Mucosa of descending colon (tissue), 3 donors: ENCODE results near the gene PDE4D. TPM values are rescaled to one million over a fixed set of nuclear protein-coding genes. Genes with fewer than 3 reads are reported as not detected.

ENCODE experiments used
- ATAC-seq: fragments of 200-7000 bp; cut with Tn5 transposase; one replicate; pipeline ENCODE4 v1.9.1; 2020; ENCODE audit warnings: mild to moderate bottlenecking, moderate library complexity
- DNase-seq, 3 donors: peaks; one replicate each; pipeline ENCODE4 v3.0.0-alpha.2; 2020
- H3K36me3 ChIP-seq: fragments of 200-600 bp; one replicate; pipeline ENCODE4 v1.8.0; 2021; ENCODE audit warnings: low read depth, mild to moderate bottlenecking
- H3K4me1 ChIP-seq: fragments of 200-600 bp; one replicate; pipeline ENCODE4 v1.8.0; 2021; ENCODE audit warnings: low read depth, mild to moderate bottlenecking
- H3K4me3 ChIP-seq: fragments of 200-600 bp; one replicate; pipeline ENCODE4 v1.8.0; 2021; ENCODE audit warnings: mild to moderate bottlenecking
- H3K9me3 ChIP-seq: fragments of 200-600 bp; one replicate; pipeline ENCODE4 v1.8.0; 2021; ENCODE audit warnings: mild to moderate bottlenecking
- intact Hi-C, 2 donors: fragments of 100-400 bp; cut with DNase I in 1 of 2; cut with micrococcal nuclease in 1 of 2; formaldehyde crosslinking; loops; one replicate each; pipeline versions ENCODE4 v1.11.0 to v1.11.1; 2022; cut with DNase I, micrococcal nuclease
- total RNA-seq, 3 donors: library from RNA; stranded (reverse); fragmentation: NEBNext Ultra II Directional in 2 of 3; extraction: Animal tissue kit (Norgen Biotek cat#: 25700) in 2 of 3; gene quantifications; one replicate each; pipeline versions ENCODE4 v1.2.1 to v1.2.4, GENCODE V29; 2021 to 2023
- TF ChIP-seq, protein P1 (sequence below): fragments of 200-600 bp; IDR thresholded peaks from one replicate; pipeline ENCODE4 v1.8.0; 2022; ENCODE audit warnings: antibody characterized with exemption, mild to moderate bottlenecking
- donor health status: DM: no; HTN: no; CAD: no; lungs with moderate emphysema.
- donor health status: DM: no; HTN: no; CAD: no.
- donor health status: DM: no; HTN: yes; CAD: no.

Gene PDE4D
- total RNA-seq, 3 donors from 2014 or later: 37.9 to 137 (median 100) TPM

- TF ChIP-seq, protein P1, sequence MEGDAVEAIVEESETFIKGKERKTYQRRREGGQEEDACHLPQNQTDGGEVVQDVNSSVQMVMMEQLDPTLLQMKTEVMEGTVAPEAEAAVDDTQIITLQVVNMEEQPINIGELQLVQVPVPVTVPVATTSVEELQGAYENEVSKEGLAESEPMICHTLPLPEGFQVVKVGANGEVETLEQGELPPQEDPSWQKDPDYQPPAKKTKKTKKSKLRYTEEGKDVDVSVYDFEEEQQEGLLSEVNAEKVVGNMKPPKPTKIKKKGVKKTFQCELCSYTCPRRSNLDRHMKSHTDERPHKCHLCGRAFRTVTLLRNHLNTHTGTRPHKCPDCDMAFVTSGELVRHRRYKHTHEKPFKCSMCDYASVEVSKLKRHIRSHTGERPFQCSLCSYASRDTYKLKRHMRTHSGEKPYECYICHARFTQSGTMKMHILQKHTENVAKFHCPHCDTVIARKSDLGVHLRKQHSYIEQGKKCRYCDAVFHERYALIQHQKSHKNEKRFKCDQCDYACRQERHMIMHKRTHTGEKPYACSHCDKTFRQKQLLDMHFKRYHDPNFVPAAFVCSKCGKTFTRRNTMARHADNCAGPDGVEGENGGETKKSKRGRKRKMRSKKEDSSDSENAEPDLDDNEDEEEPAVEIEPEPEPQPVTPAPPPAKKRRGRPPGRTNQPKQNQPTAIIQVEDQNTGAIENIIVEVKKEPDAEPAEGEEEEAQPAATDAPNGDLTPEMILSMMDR: no peak
- Histone ChIP-seq H3K4me1 (no peaks in the 10 kb centered on the region), H3K9me3 (no peaks in the 10 kb centered on the region), H3K36me3 (no peaks in the 10 kb centered on the region), H3K4me3 (no peak overlapping the region)
- DNase-seq (no peak), ATAC-seq (no peak)
- intact Hi-C loops: no loop called here
Measured at GRCh38 chr5:59559323-59559722, 334.2 kb downstream of the PDE4D start.

- H3K9me3 ChIP-seq: no peaks in the 10 kb centered on the region
- no peaks in the 10 kb centered on the region for H3K4me1 ChIP-seq
- ATAC-seq: no peak
- no peaks in the 10 kb centered on the region for H3K36me3 ChIP-seq
- intact Hi-C loops: no loop called here
- TF ChIP-seq, protein P1: no peak
- no peak overlapping the region for H3K4me3 ChIP-seq
- no peak for DNase-seq
Measured at GRCh38 chr5:59558501-59558900, 335.0 kb downstream of the PDE4D start.

DNA sequence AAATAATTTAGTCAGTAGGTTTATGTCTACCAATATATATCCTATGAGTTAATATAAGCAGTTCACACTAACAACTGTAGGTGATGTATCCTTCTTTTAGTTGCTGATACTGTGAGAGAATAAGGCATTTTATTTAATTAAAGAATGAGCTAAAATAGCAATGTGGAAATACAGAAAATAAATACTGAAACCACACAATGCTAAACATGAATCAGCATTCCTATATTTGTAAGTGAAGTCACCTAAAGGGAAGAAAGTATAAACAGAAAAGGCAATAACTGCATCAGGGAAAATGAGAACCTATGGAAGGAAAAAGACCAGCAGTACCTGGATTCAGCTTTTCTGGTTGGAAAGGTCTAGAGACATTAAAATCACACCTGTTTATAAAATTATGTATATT is 336.0 kb downstream of the PDE4D start:
- Histone ChIP-seq H3K4me1 (no peaks in the 10 kb centered on the region), H3K9me3 (no peaks in the 10 kb centered on the region), H3K36me3 (no peaks in the 10 kb centered on the region), H3K4me3 (no peak overlapping the region)
- TF ChIP-seq, protein P1: no peak
- ATAC-seq: no peak
- intact Hi-C loops: no loop called here
- no peak for DNase-seq

DNA sequence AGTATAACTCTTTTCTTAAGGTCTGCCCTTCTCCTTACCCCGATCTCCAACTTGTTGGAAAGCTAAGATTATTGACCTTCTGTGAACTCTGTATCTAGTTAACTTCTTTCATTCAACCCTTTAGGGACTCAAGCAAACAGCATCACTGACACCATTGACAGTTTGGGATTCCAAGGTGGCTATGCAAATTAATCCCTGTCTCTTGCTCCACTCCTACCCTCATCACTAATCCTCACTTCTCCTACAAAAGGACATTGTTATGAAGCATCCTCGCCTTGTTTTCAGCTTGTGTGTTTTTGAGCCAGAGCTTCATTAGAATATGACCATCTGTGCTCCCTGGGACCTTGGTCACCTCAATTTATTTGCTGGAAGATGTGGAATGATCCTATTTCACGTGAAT is 337.9 kb downstream of the PDE4D start:
- H3K4me1 ChIP-seq: no peaks in the 10 kb centered on the region
- DNase-seq (no peak), ATAC-seq (no peak)
- TF ChIP-seq, protein P1: no peak
- no peaks in the 10 kb centered on the region for H3K9me3 ChIP-seq
- no peak overlapping the region for H3K4me3 ChIP-seq
- no peaks in the 10 kb centered on the region for H3K36me3 ChIP-seq
- intact Hi-C loops: no loop called here

DNA sequence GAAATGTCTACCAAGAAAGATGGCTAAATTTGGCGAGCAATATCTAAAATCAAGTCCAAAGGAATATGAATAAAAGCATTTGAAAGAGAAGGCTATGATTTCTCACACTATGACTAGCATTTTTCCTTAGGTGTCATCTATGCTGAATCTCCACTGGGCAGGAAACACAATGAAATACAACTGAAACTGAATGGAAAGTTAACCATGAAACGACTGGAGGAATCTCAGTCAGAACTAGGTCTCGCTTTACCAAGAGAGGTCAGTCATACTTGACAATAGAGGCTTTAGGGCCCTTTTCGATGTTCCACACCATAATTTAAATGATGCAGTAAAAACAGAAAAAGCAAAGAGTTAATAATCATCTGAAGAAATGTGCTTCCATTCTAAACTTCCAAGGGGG is 339.0 kb downstream of the PDE4D start:
- intact Hi-C loops: no loop called here
- no peak for DNase-seq

More for the DNA sequence above, 339.0 kb downstream of the PDE4D start:
- Histone ChIP-seq H3K36me3 (no peaks in the 10 kb centered on the region), H3K4me3 (no peak overlapping the region), H3K9me3 (no peaks in the 10 kb centered on the region), H3K4me1 (no peaks in the 10 kb centered on the region)
- ATAC-seq: no peak
- TF ChIP-seq, protein P1: no peak
